Right renal pelvis (tissue), 4 donors: ENCODE results near the gene PCDH9. TPM values are rescaled to one million over a fixed set of nuclear protein-coding genes. Genes with fewer than 3 reads are reported as not detected.

Experiments
- DNase-seq, 4 donors: peaks; one replicate each; pipeline ENCODE4 v3.0.0-alpha.2; 2013; ENCODE audit warnings: low read depth in 4 of 4, low spot score in 3 of 4, missing footprints in 1 of 4
- polyA plus RNA-seq, 4 donors: library from polyadenylated mRNA; unstranded; fragments of 120-200 nt; gene quantifications; one replicate each; pipeline ENCODE4 v1.2.1, GENCODE V29; 2013; ENCODE audit not compliant: insufficient read length in 4 of 4

The PCDH9 gene
- polyA plus RNA-seq, 4 donors: 12.8 to 16.5 (median 15.0) TPM

DNA sequence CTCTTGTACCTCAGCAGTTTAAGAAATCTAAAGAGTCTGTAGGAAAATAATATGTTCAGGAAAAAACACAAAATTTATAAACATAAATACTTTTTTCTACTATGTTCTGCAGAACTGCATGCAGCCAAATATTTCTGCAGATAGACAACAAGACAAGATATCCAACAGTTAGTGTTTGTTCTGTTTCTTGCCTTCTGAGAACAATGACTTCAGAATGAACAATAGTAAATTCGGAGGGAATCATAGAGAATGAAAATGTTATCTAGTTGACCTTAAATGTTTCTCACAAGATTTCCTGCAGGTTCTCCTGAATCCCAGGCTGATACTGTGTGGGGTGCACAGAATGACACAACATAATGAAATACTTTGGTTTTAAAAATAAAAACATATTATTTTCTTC, 180.4 kb downstream of the PCDH9 start:
- no peak for DNase-seq

DNA sequence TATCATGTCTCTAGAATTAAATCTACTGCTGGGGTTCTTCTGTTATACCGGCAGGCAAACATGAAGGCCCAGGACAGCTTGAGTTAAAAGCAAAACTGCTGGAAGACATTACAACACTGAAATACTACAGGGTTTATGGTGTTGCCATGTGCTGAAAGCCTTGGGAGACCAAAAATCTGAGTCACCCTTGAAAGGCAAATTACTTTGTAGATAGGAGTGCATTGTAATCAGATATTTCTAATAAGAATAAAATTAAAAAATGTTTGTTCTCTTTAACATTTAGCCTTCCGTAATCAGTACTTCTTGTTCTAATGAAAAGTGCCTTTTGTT, 181.3 kb downstream of the PCDH9 start:
- DNase-seq: peak in 1 of 4 donors; percentile 6

DNA sequence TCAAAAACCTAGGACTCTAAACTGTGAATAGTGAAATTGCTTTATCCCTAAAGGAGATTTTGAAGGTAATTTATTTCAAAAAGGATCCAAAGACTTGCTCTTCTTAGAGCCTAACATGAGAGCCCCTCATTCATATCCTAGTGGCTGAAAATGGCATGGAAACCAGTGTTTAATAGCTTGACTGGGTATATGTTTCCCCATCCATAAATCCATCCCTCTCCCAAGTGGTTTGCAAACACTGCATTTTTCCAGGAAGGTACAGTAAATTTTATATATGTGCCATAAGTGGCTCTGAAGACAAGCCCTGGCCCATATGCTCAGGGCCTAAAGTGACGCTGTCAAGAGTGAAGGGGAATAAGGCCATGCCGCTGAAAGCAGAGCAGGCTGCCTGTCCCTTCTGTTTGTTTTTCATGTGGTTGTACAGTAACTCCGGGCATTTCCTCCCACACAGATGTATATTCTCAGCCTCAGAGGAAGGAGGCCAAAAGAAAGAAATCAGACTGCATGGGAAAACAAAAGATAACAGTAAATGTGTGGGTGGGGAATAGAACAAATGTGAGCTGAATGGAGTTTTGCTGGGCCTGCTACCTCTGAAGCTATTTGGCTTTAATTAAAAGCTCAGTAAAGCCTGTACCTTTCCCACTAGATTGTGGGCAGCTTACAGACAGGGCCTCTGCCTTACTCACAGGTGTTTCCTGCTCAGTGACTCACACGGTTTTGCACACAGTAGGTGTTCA, 181.9 kb downstream of the PCDH9 start:
- DNase-seq: peak; percentile 51 to 81 (median 65)

DNA sequence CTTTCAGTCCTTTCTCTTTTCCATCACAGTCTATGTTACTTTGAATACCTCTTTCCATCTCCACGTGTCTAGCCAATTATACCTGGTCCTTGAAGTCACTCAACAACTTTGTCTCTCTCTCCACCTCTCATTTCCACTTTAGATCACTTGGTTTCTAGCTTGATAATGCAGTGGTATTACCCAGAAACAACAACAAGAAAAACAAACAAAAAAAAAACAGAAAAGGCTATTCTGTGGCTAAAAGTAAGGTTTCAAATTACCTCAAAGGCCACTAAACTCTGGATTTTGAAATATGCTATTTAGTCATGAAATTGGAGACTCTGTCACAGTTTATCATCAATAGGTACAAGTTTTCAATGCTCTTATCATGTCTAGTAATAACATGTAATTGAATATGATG, 184.8 kb downstream of the PCDH9 start:
- no peak for DNase-seq

DNA sequence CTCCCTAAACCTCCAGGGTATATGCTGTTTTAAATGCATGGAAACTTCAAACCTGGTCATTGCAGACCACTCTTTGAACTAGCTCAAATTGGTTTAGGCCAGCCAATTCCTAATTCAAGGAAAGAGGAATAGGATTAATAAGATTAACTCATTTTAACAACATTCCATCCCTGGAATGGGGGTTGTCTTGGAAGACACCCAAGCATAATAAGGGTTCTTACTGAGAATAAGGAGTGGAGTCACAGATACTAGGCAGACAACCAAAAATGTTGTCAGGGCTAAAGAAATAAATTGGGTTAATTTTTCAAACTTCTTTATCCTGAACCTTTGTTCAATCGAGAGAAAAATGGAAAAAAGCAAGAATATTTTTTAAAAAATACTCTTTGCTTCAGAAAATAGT, 186.2 kb downstream of the PCDH9 start:
- DNase-seq: no peak

DNA sequence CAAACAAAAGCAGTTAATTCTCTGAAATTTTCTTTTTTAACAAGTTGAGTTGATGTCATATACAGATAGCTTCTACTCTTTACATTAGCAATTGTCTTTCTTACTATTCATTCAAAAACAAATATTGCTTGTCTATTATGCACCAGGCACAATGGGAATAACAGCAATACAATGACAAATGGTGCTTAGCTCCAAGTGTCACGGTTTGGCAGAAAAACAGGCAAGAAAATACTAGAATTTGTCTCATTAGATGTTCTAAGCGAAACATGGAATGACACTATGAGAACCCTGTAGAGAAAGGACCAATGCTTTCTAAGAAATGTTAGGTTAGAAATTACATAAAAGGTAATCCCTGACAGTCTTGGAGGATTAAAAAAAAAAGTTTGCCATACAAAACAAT, 187.6 kb downstream of the PCDH9 start:
- no peak for DNase-seq

DNA sequence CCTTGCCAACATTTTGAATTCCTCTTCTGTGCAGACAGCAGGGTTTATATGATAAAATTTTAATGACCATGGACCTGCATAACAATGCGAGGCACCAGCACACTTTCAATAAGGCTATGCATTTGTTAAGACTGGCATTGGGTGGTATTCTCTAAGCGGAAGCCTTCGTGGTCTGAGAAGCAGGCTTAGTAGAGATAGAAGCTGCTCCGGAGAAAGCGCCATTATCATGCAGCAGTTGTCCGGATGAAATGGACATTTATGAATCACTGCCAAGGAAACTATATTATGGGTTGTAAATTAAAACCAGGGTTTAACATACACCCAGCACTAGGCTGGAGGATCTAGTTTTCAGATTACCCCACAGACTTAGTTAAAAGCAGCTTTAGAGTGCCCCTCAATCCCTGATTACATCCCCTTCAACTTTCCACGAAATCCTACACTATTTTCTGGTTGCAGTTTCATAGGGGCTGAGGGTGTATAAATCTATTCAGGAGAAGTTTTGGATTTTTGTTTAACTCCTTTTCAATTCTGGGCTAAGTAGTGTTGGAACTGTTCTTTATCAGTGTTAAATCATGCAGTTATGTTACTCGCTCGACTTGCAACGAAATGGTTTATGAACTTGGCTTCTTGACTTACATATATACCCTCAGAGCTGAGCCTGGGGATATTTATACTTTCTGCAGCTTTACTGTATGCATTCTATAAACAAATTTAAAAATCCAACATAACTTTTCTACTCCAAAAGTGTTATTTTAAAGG, 193.3 kb downstream of the PCDH9 start:
- no peak for DNase-seq

DNA sequence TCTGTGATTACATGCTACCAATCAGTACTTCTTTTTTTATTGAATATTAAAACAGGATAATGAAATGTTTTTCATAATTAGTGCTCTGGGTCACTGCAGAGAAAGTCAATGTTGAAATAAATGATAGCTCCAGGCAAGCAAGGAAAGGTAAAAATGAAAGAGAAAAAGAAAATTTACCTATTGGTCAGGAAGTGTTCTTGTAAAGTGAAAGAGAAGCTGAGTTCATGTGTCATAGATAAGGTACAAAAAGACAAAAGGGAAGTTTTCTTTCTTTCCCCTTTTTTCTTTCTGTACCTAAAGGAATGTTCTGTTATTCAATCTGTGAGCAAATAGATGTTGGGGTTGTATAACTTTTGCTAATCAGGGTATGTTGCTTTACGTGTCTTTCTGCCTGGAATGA, 197.0 kb downstream of the PCDH9 start:
- DNase-seq: no peak

DNA sequence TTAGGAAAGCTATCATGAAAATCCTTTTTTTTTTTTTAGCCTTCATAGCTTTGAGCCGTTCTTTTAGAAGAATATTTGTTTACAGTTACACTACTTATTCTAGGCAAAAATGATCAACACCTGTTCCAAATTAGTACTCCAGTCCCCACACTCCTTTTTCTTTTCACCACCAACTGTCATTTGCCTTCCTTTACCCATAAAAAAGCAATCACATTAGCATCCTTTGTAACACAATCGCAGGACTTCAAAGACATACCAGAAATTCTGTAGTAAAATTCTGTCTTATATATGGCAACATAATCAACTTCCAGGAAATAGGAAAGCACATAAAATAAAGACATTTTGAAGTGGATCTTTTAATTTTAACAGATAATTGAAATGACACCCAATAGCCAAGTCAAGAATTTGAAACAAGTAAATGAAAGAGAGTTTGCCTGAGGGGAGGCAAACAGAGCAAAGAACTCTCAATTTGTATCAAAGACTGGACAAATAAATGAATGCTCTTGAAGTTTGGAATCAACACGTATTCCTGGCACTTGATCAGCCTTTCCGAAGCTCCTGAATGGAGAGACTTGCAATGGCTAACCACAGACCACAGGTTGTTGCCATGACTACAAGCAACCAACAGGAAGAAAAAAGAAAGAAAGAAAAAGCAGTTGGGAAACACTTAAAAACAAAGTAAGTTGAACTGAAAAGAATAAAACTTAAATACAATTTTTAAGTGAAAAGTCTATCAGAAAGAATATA, 206.8 kb downstream of the PCDH9 start:
- DNase-seq: peak in 1 of 4 donors; percentile 22

DNA sequence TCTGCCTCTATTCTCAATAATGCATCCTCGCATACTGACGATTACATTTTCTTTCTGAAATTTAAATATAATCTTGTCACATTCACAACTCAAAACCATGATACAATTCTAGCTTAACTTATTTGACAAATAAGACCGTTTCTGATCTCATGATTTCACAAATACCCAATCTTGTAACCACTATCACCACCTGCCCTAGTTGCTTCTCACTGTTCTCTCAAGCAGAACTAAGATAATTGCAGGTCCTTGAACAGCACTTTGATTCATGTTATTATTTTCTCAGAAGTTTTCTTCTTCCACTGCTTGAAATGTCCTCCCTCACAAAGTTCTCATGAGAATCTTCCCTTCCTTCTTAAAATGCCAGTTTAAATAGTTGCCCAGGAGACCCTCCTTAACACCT, 211.4 kb downstream of the PCDH9 start:
- DNase-seq: no peak

DNA sequence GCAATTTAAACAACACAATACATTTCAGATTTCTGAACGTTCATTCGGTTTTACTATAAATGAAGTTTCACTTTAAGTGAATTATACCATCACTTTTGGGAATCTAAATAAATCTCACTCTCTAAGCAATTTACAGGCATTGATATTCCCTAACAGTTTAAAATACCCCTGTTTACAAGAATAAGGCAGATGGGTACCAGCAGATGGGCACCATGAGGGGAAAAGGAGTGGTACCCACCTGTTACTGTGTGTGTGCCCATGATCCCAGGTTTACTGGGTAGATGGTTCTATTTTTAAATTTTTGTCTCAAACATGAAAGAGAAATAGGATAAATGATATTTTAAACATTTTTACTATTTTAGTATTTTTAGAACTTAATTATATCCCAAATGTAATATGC, 212.9 kb downstream of the PCDH9 start:
- DNase-seq: no peak

DNA sequence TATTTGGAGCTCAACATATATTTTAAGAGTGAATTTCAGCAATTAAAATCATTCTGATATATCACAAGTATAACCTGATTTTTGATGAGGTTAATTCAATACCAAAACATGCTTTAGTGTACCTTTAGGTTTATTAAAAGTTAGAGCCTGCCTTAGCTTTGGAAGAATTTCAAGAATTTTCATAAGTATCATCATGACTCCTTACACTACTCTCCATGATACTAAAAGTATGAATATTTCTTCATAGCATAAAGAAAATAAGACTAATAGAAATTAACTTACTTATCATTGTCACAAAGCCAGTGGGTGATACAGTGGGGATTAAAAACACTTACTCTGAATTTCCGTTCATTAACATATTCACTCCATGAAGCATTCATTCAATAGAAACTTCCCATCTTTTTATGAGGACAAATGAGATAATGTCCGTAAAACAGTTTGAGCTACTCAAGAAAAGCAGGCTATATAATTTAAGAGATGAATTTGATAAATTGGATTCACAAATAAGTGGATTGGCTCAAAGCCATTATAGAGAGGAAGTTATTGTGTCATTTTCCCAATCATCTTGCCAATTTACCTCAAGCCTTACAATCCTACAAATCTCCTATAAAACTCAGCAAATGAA, 214.0 kb downstream of the PCDH9 start:
- DNase-seq: no peak

DNA sequence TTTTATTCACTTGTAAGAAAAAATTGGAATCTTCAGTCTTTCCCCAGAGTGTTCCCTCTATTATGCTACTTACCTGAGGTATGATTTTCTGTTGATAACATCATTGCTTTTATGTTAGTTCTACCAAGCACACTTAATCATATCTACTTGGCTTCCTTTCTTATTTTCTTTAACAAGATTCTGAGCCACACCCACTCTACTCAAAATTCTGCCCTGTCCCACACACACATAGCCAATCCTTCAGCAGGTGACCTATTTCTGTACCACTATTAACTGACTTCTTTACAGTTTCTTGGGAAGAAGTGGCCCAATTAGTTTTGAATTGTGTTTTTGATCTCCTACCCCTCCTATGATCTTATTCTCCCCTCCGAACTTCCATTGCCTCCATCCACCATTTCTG, 215.7 kb downstream of the PCDH9 start:
- DNase-seq: no peak

DNA sequence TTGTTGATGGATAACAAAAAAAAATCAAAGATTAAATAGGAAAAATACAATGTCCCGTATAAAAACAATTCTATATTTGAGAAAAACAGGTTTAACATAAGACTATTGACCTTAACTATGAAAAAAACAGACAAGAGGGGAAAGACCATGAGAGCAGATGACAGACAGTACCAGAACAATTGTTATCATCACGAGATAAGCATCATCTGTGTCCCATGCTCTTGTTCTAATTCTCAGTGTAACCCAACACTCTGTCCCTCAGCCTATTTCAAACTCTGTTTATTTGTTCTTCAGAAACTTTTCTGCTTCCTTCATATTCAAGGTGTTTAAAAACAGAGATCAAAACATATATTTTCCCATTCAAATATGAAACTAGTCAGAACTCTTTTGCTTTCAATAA, 216.4 kb downstream of the PCDH9 start:
- DNase-seq: no peak

DNA sequence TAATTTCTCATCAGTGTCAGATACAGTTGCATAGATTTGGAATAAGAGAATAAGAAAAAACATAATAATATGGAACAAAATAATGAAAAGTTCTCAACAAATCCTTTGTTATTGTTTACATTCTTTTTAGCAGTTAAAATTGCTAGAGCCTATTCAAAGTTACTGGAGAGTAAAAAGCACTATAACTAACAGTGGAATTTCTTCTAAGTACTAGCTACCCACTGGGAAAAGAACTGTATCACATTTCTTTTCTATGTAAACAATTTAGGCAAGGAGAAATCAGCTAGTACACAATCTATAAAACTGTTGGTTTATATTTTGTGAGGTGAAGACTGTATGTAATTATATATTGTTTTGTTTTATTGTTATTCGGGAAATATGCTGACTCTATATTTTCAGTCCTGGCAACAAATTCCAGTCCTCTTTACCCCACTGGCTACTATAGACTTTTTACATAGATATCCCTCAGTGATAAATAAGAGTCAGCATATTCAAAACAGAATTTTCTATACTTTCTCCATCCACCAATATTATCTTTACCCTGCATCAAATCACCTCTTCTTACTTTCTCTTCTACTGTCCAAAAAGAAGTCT, 222.0 kb downstream of the PCDH9 start:
- DNase-seq: no peak

DNA sequence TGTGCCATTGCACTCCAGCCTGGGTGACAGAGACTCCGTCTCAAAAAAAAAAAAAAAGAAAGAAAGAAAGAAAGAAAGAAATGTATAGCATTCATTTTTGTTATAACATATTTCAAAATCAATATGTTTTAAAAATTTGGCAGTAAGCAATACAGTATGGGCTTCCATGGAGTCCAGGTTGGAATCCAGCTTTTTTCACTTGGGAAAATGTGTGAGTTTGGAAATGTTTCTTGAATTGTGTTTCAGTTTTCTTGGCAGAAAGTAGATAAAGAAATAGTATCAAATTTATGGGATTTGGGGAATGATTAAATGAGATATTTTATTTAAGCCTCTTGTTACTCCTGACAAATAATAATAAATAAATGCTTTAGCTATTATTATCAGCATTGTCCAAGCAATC, 225.6 kb downstream of the PCDH9 start:
- DNase-seq: no peak

DNA sequence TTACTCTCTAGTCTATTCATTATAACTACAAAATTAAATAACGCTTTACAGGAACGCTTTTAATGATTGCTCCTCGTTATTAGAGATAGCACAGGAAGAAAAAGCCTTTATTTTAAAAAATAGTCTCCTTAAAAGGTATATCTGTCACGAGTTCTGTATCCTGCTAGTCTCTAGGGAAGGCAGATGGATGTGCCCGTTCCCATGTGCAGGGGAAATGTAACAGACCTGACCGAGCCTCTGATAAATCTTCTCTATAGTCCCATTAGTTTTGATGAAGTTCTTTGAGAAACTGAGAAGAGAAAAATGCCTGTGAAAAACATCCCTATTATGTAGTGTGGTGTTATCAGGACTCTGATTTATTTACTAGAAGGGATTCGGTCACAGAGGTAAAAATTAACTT, 226.4 kb downstream of the PCDH9 start:
- DNase-seq: no peak

DNA sequence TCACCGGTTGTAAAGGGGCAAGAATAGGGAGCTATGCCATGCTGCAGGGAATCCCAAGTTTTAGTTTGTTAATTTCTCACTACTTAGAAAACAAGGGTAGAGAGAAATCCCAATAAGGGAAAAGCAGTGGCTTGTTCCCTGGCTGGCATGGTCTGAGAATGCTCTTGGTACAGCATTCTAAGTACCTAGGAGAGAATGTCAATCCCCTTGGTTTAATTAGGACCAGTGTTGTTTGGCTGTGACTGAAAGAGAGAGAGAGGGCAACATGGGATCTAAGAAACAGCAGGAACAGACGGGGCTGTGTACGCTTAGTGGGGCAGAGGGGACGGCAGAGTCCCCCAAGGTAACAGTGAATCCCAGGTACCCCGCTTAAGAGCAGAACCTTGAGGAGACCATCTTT, 228.8 kb downstream of the PCDH9 start:
- no peak for DNase-seq

DNA sequence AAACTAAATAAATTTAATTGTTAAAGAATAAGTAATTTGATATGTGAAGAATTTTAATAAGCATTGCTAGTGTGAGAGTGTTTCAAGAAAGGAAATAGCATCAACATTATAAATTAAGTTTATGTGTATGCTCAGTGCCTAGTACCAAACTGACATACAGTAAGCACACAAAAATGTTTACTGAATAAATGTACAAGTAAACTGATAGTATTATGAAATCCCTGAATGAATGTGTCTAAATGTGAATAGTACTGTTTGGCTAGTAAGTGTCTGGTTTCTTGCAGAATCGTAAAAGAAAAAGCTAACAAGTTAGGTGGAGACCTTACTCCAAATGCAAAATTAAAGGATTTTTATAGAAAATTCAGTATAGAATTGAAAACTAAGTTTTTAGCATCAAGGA, 233.6 kb downstream of the PCDH9 start:
- DNase-seq: no peak

DNA sequence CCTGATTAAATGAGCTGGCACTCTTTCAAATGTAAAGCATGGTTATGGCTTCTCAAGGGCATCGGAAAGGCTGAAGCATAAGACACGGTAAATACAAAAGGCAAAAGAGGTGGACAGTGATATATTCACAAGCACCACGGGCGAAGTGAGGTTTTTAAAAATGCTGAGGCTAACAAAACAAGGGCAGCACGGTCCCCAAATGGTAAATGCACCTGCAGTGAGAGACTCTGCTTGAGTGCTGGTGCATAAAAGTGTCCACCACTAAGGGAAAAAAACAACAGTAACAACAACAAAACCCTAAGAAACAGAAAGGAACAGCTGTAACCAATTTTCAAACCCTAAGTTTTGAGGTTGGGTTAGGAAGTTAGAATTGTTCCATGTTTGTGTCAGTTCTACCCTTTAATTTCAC, 234.9 kb downstream of the PCDH9 start:
- DNase-seq: no peak
